ENCODE data around the gene MBNL1. TPM values are rescaled to one million over a fixed set of nuclear protein-coding genes. Genes with fewer than 3 reads are reported as not detected.

The MBNL1 gene
- total RNA-seq, 5 donors from 2014 or later (not counting 1 experiment from before 2014, with no cell fraction given) = 408 to 705 (median 423) TPM

DNA sequence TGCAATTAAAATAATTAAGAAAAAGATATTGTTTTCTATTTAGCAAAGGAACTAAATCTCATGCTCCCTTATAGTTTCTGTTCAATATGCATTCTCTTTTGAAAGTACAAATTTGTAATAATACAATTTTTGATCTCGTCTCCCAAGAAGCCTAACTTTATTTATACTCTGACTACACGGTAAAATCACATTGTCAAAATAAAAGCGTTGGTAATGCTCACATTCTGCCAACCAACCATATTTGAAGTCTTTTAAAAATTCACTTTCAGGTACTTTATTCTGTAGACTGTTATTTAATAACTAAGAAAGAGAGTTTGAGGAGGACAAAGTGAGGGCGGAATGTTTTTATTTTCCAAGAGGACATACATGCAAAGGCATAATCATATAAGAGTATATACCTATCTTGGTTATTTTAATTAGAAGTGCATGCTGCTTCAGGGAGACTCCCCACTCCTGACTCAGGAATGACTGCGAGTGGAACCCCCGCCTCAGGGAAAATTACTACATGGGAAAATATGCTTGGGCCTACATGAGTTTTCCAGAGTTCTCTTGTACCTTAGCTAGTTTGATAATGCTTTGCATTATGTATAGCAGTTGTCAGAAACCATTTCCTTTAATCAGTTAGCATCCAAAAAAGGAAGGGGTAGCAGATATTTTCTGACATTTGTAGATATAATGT is 19.3 kb downstream of the MBNL1 start:
- Histone ChIP-seq H3K4me3 (ENCODE audit: control insufficient read depth in 1 of 2, extremely low read depth in 1 of 2, low read length in 1 of 2) (no peak overlapping the region), H3K9me3 (no peaks in the 10 kb centered on the region), H3K4me1 (ENCODE audit: control insufficient read depth in 1 of 2, extremely low read depth in 1 of 2, insufficient read depth in 2 of 2, low read length in 2 of 2) (peaks cover 31 to 56% of the 10 kb centered on the region in 2 experiments), H3K27ac (ENCODE audit: low read length) (peak overlapping the region; percentile 31), H3K36me3 (ENCODE audit: control insufficient read depth in 2 of 2, extremely low read depth in 1 of 2, insufficient read depth in 1 of 2, low read length in 1 of 2) (peaks cover 0 to 2% of the 10 kb centered on the region in 2 donors), H3K27me3 (replicated peaks in 1 of 2; ENCODE audit: control insufficient read depth in 2 of 2, extremely low read depth in 1 of 2, insufficient read depth in 2 of 2, low read length in 1 of 2) (no peaks in the 10 kb centered on the region)
- peaks cover 13% of the 10 kb centered on the region for H3K36me3 Mint-ChIP-seq
- peaks cover 87 to 91% (median 88%) of the 10 kb centered on the region in 3 donors for H3K4me1 Mint-ChIP-seq
- CTCF ChIA-PET = interaction anchor here in 1 of 2 donors (0.7 kb wide), 1 partner anchor 13 kb away, joined by 3 read pairs; no protein-coding TSS in a partner anchor
- DNase-seq (no peak), ATAC-seq (replicated peaks in 1 of 4) (no peak)
- POLR2A ChIA-PET = interaction anchor here in 1 of 2 donors (1.7 kb wide), 1 partner anchor 19 kb away, joined by 7 read pairs; the partner anchor contains the start of gene MBNL1
- no peaks in the 10 kb centered on the region for H3K27me3 Mint-ChIP-seq
- H3K27ac Mint-ChIP-seq = peak overlapping the region; percentile 75 to 79
- no CpG with 5 or more reads among the region's 6 CpGs for WGBS (ENCODE audit: insufficient coverage)
- H3K9me3 Mint-ChIP-seq = no peaks in the 10 kb centered on the region
- peak overlapping the region; percentile 59 to 77 (median 59) for H3K4me3 Mint-ChIP-seq

DNA sequence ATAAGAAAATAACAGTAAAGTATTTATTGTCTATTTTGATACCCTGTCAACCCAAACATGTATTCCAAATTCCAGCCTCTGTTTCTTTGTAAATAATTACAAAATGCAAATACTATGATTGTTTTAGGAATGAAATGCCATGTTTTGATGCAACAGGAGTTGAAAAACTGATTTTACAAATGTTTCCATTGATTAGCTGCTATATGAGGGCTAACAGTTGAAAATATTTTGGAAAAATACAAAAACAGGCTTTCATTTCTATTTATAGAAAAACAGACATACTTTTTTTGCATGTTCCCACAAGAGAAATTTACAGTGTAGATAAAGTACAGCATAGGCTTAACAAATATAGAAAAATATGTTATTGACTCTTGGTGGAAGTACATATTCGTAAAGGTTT is 20.0 kb downstream of the MBNL1 start:
- Mint-ChIP-seq H3K9me3 (no peaks in the 10 kb centered on the region), H3K36me3 (peaks cover 16% of the 10 kb centered on the region), H3K27me3 (no peaks in the 10 kb centered on the region), H3K4me3 (peak overlapping the region; percentile 59 to 77 (median 59)), H3K27ac (no peak overlapping the region), H3K4me1 (peaks cover 87 to 91% (median 88%) of the 10 kb centered on the region in 3 donors)
- POLR2A ChIA-PET = interaction anchor here in 1 of 2 donors (0.7 kb wide), 1 partner anchor 18 kb away, joined by 3 read pairs; no protein-coding TSS in a partner anchor
- no peaks in the 10 kb centered on the region for H3K27me3 ChIP-seq (replicated peaks in 1 of 2; ENCODE audit: control insufficient read depth in 2 of 2, extremely low read depth in 1 of 2, insufficient read depth in 2 of 2, low read length in 1 of 2)
- CTCF ChIA-PET = no interaction called here
- ATAC-seq (replicated peaks in 1 of 4) (no peak), DNase-seq (no peak)
- no CpG with 5 or more reads among the region's 1 CpG for WGBS (ENCODE audit: insufficient coverage)
- no peak overlapping the region for H3K4me3 ChIP-seq (ENCODE audit: control insufficient read depth in 1 of 2, extremely low read depth in 1 of 2, low read length in 1 of 2)
- H3K4me1 ChIP-seq (ENCODE audit: control insufficient read depth in 1 of 2, extremely low read depth in 1 of 2, insufficient read depth in 2 of 2, low read length in 2 of 2) = peaks cover 30 to 55% of the 10 kb centered on the region in 2 experiments
- H3K36me3 ChIP-seq (ENCODE audit: control insufficient read depth in 2 of 2, extremely low read depth in 1 of 2, insufficient read depth in 1 of 2, low read length in 1 of 2) = peaks cover 0 to 2% of the 10 kb centered on the region in 2 donors
- H3K9me3 ChIP-seq = no peaks in the 10 kb centered on the region
- H3K27ac ChIP-seq (ENCODE audit: low read length) = no peak overlapping the region

DNA sequence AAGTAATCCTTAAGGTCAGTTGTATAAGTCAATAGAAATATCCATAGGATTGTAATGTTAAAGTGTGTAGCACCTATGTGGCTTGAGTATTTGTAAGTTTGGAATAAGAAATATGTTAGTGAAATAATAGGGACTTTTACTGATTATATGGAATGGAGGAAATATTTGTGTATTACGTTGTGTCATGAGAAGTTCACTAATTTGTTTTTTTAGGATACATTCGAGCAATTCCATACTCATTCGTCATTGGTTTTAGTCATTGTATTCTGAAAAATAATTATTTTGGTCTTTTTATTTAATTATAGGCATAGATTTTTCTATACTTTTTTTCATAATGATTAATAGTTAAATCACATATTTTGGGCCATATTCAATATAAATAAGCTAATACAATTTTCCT is 21.0 kb downstream of the MBNL1 start:
- H3K36me3 ChIP-seq (ENCODE audit: control insufficient read depth in 2 of 2, extremely low read depth in 1 of 2, insufficient read depth in 1 of 2, low read length in 1 of 2) = peaks cover 2% of the 10 kb centered on the region in 2 donors
- WGBS (ENCODE audit: insufficient coverage) = no CpG with 5 or more reads among the region's 3 CpGs
- Mint-ChIP-seq H3K9me3 (no peaks in the 10 kb centered on the region), H3K27me3 (no peaks in the 10 kb centered on the region), H3K4me3 (peak overlapping the region in 2 of 3 donors; percentile 17 to 62), H3K27ac (peak overlapping the region; percentile 78 to 83), H3K36me3 (peaks cover 16% of the 10 kb centered on the region), H3K4me1 (peaks cover 83 to 85% (median 85%) of the 10 kb centered on the region in 3 donors)
- ChIA-PET POLR2A (interaction anchor here (0.6 to 3.2 kb wide), 3 partner anchors 8 to 29 kb away, joined by 3 to 10 read pairs (median 4); no protein-coding TSS in a partner anchor), CTCF (interaction anchor here in 1 of 2 donors (1.0 to 1.2 kb wide), 3 partner anchors 9 to 106 kb away, joined by 3 to 5 read pairs (median 3); no protein-coding TSS in a partner anchor)
- H3K27ac ChIP-seq (ENCODE audit: low read length) = no peak overlapping the region
- H3K9me3 ChIP-seq = no peaks in the 10 kb centered on the region
- H3K4me3 ChIP-seq (ENCODE audit: control insufficient read depth in 1 of 2, extremely low read depth in 1 of 2, low read length in 1 of 2) = no peak overlapping the region
- no peaks in the 10 kb centered on the region for H3K27me3 ChIP-seq (replicated peaks in 1 of 2; ENCODE audit: control insufficient read depth in 2 of 2, extremely low read depth in 1 of 2, insufficient read depth in 2 of 2, low read length in 1 of 2)
- no peak for ATAC-seq (replicated peaks in 1 of 4)
- no peak for DNase-seq
- peaks cover 33 to 46% of the 10 kb centered on the region in 2 experiments for H3K4me1 ChIP-seq (ENCODE audit: control insufficient read depth in 1 of 2, extremely low read depth in 1 of 2, insufficient read depth in 2 of 2, low read length in 2 of 2)

DNA sequence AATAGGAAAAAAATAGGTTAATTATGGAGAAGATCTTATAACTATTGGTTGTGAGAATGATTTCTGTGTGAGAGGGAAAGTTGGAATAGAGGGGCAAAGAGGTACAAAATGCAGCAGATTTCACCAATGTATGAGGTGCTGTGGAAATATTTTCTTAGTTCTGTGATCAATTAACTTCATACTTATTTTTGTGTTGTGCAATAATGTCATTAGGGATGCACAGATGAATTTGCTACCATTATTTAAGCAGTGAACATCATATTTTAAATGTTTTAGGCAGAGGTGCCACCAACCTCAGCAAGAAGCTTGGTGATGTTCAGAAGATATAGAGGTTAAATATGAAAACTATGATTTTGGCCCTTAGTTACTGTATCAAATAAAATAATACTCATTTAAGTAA is 21.6 kb downstream of the MBNL1 start:
- DNase-seq = no peak
- CTCF ChIA-PET = interaction anchor here in 1 of 2 donors (1.0 to 2.0 kb wide), 4 partner anchors 9 to 107 kb away, joined by 3 to 5 read pairs (median 4); no protein-coding TSS in a partner anchor
- Histone ChIP-seq H3K4me3 (ENCODE audit: control insufficient read depth in 1 of 2, extremely low read depth in 1 of 2, low read length in 1 of 2) (no peak overlapping the region), H3K36me3 (ENCODE audit: control insufficient read depth in 2 of 2, extremely low read depth in 1 of 2, insufficient read depth in 1 of 2, low read length in 1 of 2) (peaks cover 2% of the 10 kb centered on the region in 2 donors), H3K27me3 (replicated peaks in 1 of 2; ENCODE audit: control insufficient read depth in 2 of 2, extremely low read depth in 1 of 2, insufficient read depth in 2 of 2, low read length in 1 of 2) (no peaks in the 10 kb centered on the region), H3K9me3 (no peaks in the 10 kb centered on the region), H3K4me1 (ENCODE audit: control insufficient read depth in 1 of 2, extremely low read depth in 1 of 2, insufficient read depth in 2 of 2, low read length in 2 of 2) (peaks cover 32 to 45% of the 10 kb centered on the region in 2 experiments), H3K27ac (ENCODE audit: low read length) (peak overlapping the region; percentile 40)
- no peaks in the 10 kb centered on the region for H3K9me3 Mint-ChIP-seq
- peaks cover 16% of the 10 kb centered on the region for H3K36me3 Mint-ChIP-seq
- POLR2A ChIA-PET = interaction anchor here (0.5 to 3.2 kb wide), 8 partner anchors 9 to 29 kb away, joined by 3 to 10 read pairs (median 4); no protein-coding TSS in a partner anchor
- ATAC-seq (replicated peaks in 1 of 4) = no peak
- peak overlapping the region; percentile 53 to 62 (median 56) for H3K4me3 Mint-ChIP-seq
- peaks cover 80 to 85% (median 85%) of the 10 kb centered on the region in 3 donors for H3K4me1 Mint-ChIP-seq
- peak overlapping the region; percentile 78 to 83 for H3K27ac Mint-ChIP-seq
- H3K27me3 Mint-ChIP-seq = no peaks in the 10 kb centered on the region

DNA sequence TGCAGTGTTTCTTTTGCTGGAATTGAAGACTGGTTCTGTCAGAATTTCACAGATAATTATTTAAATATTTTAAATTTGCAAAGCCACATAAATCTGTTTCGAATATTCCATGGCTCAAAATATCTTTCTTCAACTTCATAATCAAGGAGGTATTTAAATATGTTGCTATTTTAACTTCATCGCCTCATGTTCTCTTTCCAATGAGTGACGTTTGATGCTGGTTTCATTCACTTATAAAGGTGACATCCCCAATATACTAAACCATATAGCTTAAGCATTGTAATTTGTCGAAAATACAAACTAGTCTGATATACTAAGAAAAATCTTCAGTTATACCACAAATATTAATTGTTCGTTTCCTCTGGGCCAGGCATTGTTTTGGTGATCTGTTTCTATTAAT is 22.5 kb downstream of the MBNL1 start:
- Mint-ChIP-seq H3K9me3 (no peaks in the 10 kb centered on the region), H3K27ac (peak overlapping the region; percentile 85 to 87), H3K27me3 (no peaks in the 10 kb centered on the region), H3K4me1 (peaks cover 82 to 88% (median 88%) of the 10 kb centered on the region in 3 donors), H3K36me3 (peaks cover 20% of the 10 kb centered on the region), H3K4me3 (peak overlapping the region; percentile 47 to 67 (median 62))
- Histone ChIP-seq H3K9me3 (no peaks in the 10 kb centered on the region), H3K4me3 (ENCODE audit: control insufficient read depth in 1 of 2, extremely low read depth in 1 of 2, low read length in 1 of 2) (no peak overlapping the region), H3K27ac (ENCODE audit: low read length) (peak overlapping the region; percentile 40), H3K36me3 (ENCODE audit: control insufficient read depth in 2 of 2, extremely low read depth in 1 of 2, insufficient read depth in 1 of 2, low read length in 1 of 2) (peaks cover 2 to 6% of the 10 kb centered on the region in 2 donors), H3K4me1 (ENCODE audit: control insufficient read depth in 1 of 2, extremely low read depth in 1 of 2, insufficient read depth in 2 of 2, low read length in 2 of 2) (peaks cover 36 to 48% of the 10 kb centered on the region in 2 experiments), H3K27me3 (replicated peaks in 1 of 2; ENCODE audit: control insufficient read depth in 2 of 2, extremely low read depth in 1 of 2, insufficient read depth in 2 of 2, low read length in 1 of 2) (no peaks in the 10 kb centered on the region)
- ChIA-PET POLR2A (interaction anchor here (0.6 to 3.2 kb wide), 11 partner anchors 9 to 73 kb away, joined by 3 to 10 read pairs (median 3); no protein-coding TSS in a partner anchor), CTCF (interaction anchor here (0.5 to 2.1 kb wide), 9 partner anchors 8 to 79 kb away, joined by 3 to 5 read pairs (median 3); no protein-coding TSS in a partner anchor)
- no CpG with 5 or more reads among the region's 5 CpGs for WGBS (ENCODE audit: insufficient coverage)
- ATAC-seq (replicated peaks in 1 of 4) (no peak), DNase-seq (no peak)

DNA sequence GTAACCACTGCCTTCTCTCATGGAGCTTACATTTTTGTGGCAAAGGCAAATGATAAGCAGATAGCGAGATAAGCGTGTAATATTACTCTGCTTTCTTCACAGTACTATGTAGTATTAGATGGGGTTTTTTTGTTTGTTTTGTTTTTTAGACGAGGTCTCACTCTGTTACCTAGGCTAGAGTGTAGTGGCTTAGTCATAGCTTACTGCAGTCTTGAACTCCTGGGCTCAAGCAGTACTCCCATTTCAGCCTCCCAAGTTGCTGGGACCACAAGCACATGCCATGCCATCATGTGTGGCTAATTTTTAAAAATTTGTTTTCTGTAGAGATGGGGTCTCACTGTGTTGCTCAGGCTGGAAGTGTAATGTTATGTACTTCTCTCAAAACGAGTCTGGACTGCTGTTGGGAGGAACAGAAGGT is 22.9 kb downstream of the MBNL1 start:
- H3K36me3 Mint-ChIP-seq = peaks cover 20% of the 10 kb centered on the region
- H3K27ac Mint-ChIP-seq = peak overlapping the region; percentile 85 to 87

More for the DNA sequence above, 22.9 kb downstream of the MBNL1 start:
- Histone ChIP-seq H3K4me3 (ENCODE audit: control insufficient read depth in 1 of 2, extremely low read depth in 1 of 2, low read length in 1 of 2) (no peak overlapping the region), H3K9me3 (no peaks in the 10 kb centered on the region), H3K36me3 (ENCODE audit: control insufficient read depth in 2 of 2, extremely low read depth in 1 of 2, insufficient read depth in 1 of 2, low read length in 1 of 2) (peaks cover 2 to 6% of the 10 kb centered on the region in 2 donors), H3K27me3 (replicated peaks in 1 of 2; ENCODE audit: control insufficient read depth in 2 of 2, extremely low read depth in 1 of 2, insufficient read depth in 2 of 2, low read length in 1 of 2) (no peaks in the 10 kb centered on the region), H3K27ac (ENCODE audit: low read length) (peak overlapping the region; percentile 40), H3K4me1 (ENCODE audit: control insufficient read depth in 1 of 2, extremely low read depth in 1 of 2, insufficient read depth in 2 of 2, low read length in 2 of 2) (peaks cover 37 to 52% of the 10 kb centered on the region in 2 experiments)
- ChIA-PET CTCF (interaction anchor here (0.5 to 2.1 kb wide), 10 partner anchors 9 to 124 kb away, joined by 3 to 5 read pairs (median 3); no protein-coding TSS in a partner anchor), POLR2A (interaction anchor here (0.6 to 3.2 kb wide), 16 partner anchors 8 to 108 kb away, joined by 3 to 10 read pairs (median 3); partner anchors contain the start of gene MBNL1 (in 1 of the 2))
- H3K4me1 Mint-ChIP-seq = peaks cover 85 to 90% (median 90%) of the 10 kb centered on the region in 3 donors
- 17% methylated on average over 1 of the region's 4 CpGs for WGBS (ENCODE audit: insufficient coverage)
- ATAC-seq (replicated peaks in 1 of 4) (peak; percentile 33 to 55 (median 51)), DNase-seq (peak in 1 of 35 experiments; percentile 39)
- H3K9me3 Mint-ChIP-seq = no peaks in the 10 kb centered on the region
- no peaks in the 10 kb centered on the region for H3K27me3 Mint-ChIP-seq
- H3K4me3 Mint-ChIP-seq = peak overlapping the region; percentile 47 to 67 (median 62)
